ENCODE data around the gene INSR. TPM values are rescaled to one million over a fixed set of nuclear protein-coding genes. Genes with fewer than 3 reads are reported as not detected.

Gene INSR
- total and polyA plus RNA-seq, 10 of the 15 experiments (the other 5 are each of a cell fraction or from before 2014, with no cell fraction given), result 4.2 to 34.9 (median 13.6) TPM

DNA sequence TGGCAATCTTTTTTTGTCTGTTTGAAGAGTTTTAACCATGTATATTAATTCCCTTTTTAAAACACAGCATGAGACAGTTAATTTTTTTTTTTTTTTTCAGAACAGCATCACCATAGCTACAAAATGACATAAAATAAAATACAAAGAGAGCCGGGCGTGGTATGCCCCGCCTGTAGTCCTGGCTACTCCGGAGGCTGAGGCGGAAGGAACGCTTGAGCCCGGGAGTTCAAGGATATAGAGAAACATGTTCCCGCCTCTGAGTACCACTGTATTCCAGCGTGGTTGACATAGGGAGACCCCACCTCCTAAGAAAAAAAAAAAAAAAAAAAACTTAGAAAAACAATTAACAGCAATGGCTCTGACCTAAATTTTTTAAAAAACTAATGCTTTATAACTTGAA is 10.0 kb upstream of the INSR start:
- no peak overlapping the region for H3K4me3 ChIP-seq
- no peaks in the 10 kb centered on the region for H3K4me1 ChIP-seq (ENCODE audit: control insufficient read depth, insufficient read depth, low read length)
- no peaks in the 10 kb centered on the region for H3K79me2 ChIP-seq (ENCODE audit: control insufficient read depth, insufficient read depth, low read length)
- ATAC-seq (no peak), DNase-seq (ENCODE audit: low read depth, low spot score) (no peak), FAIRE-seq (no peak)
- no TSS peak for BruUV-seq (replicated peaks)
- WGBS (ENCODE audit: insufficient coverage, insufficient replicate concordance, low lambda C conversion rate, missing lambda C conversion rate), result 58% methylated on average over 9 of the region's 9 CpGs
- POLR2A ChIA-PET, result interaction anchor here (0.6 kb wide), 4 partner anchors 70 to 433 kb away, joined by 3 to 6 read pairs (median 4); no protein-coding TSS in a partner anchor
- H3K4me2 ChIP-seq (ENCODE audit: control insufficient read depth, insufficient read depth), result no peak overlapping the region
- H3K9me3 ChIP-seq (replicated peaks; ENCODE audit: control insufficient read depth, insufficient read depth, low read length), result no peaks in the 10 kb centered on the region
- RAD21 ChIA-PET (ENCODE audit: unreplicated experiment), result interaction anchor here (0.7 kb wide), 1 partner anchor 25 kb away, joined by 4 read pairs; no protein-coding TSS in a partner anchor
- H4K20me1 ChIP-seq (ENCODE audit: control insufficient read depth, insufficient read depth), result no peaks in the 10 kb centered on the region
- no peaks in the 10 kb centered on the region for H3K36me3 ChIP-seq (ENCODE audit: control insufficient read depth in 2 of 2, insufficient read depth in 2 of 2, low read length in 1 of 2)
- no peaks in the 10 kb centered on the region for H3K27me3 ChIP-seq (replicated peaks in 1 of 2; ENCODE audit: control insufficient read depth in 2 of 2, insufficient read depth in 2 of 2, low read length in 1 of 2)
- SMC1A ChIA-PET (ENCODE audit: uncharacterized antibody, unreplicated experiment), result interaction anchor here (0.7 kb wide), 2 partner anchors 23 to 38 kb away, joined by 3 to 4 read pairs; no protein-coding TSS in a partner anchor
- H3K27ac ChIP-seq (ENCODE audit: control insufficient read depth, insufficient read depth), result no peak overlapping the region
- no peak overlapping the region for H2AFZ ChIP-seq (ENCODE audit: control insufficient read depth, low read depth, low read length)
- CTCF ChIA-PET, result no interaction called here
- intact Hi-C loops (cut with micrococcal nuclease; ENCODE audit: unreplicated experiment) (no loop called here), in situ Hi-C loops (cut with MboI) (no loop called here)
- TF ChIP-seq YY1 (IDR thresholded peaks at IDR 0.05; ENCODE audit: low read depth, low read length) (no peak), WRNIP1 (IDR thresholded peaks at IDR 0.05; ENCODE audit: borderline replicate concordance, low read depth, low read length) (no peak), E4F1 (IDR thresholded peaks at IDR 0.05; ENCODE audit: borderline replicate concordance, partially characterized antibody) (no peak), ZNF24 (IDR thresholded peaks at IDR 0.05) (no peak), ZNF217 (IDR thresholded peaks at IDR 0.05) (no peak), BCL3 (IDR thresholded peaks at IDR 0.05; ENCODE audit: borderline replicate concordance, insufficient read depth, low read depth, low read length, poor library complexity, severe bottlenecking) (no peak), JUND (IDR thresholded peaks at IDR 0.05; ENCODE audit: low read depth, low read length) (no peak), SUPT20H (IDR thresholded peaks at IDR 0.05; ENCODE audit: borderline replicate concordance, control insufficient read depth, low read depth, low read length) (no peak)
- TF ChIP-seq, protein P1, sequence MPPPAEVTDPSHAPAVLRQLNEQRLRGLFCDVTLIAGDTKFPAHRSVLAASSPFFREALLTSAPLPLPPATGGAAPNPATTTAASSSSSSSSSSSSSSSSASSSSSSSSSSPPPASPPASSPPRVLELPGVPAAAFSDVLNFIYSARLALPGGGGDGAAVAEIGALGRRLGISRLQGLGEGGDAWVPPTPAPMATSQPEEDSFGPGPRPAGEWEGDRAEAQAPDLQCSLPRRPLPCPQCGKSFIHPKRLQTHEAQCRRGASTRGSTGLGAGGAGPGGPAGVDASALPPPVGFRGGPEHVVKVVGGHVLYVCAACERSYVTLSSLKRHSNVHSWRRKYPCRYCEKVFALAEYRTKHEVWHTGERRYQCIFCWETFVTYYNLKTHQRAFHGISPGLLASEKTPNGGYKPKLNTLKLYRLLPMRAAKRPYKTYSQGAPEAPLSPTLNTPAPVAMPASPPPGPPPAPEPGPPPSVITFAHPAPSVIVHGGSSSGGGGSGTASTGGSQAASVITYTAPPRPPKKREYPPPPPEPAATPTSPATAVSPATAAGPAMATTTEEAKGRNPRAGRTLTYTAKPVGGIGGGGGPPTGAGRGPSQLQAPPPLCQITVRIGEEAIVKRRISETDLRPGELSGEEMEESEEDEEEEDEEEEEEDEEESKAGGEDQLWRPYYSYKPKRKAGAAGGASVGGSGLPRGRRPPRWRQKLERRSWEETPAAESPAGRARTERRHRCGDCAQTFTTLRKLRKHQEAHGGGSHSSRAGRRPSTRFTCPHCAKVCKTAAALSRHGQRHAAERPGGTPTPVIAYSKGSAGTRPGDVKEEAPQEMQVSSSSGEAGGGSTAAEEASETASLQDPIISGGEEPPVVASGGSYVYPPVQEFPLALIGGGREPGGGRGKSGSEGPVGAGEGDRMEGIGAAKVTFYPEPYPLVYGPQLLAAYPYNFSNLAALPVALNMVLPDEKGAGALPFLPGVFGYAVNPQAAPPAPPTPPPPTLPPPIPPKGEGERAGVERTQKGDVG (CRISPR knock-in tag; IDR thresholded peaks at IDR 0.05), result no peak
- no peak overlapping the region for H3K9ac ChIP-seq (ENCODE audit: control insufficient read depth, insufficient read depth, low read length)

Data from GM12878 (cell line).